ENCODE results near the gene SAP30BP.
A peak's percentile ranks its signal among the peaks of the same experiment; 100 is the strongest.

Gene SAP30BP

DNA sequence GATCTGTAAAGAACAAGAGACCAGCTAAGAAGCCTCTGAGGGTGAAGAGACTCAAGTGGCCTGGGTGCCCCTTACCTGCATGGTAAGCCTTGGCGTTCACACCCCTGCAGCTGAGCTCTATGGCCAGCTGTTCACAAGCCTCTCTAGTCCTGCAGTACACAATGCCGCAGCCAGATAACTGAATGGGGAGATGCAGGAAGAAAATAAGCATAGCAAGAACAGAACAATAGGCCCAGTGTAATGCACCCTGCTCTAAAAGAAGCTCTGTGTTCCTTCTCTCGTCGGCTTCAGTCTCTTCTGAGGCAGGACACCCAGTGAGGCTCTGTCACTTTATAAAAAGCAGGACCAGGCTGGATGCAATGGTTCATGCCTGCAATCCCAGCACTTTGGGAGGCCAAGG lies 5.6 kb upstream of the SAP30BP start:
- Histone ChIP-seq H3K36me3 (ENCODE audit: control insufficient read depth, insufficient read depth, low read length) (no peaks in the 10 kb centered on the region), H2AFZ (no peak overlapping the region), H3K27ac (no peak overlapping the region), H3K9ac (no peak overlapping the region), H3K79me2 (peaks cover 6% of the 10 kb centered on the region), H3K4me3 (ENCODE audit: low read depth, low read length) (no peak overlapping the region), H3K9me3 (ENCODE audit: control insufficient read depth, low read length) (no peaks in the 10 kb centered on the region), H3K4me1 (peaks cover 3% of the 10 kb centered on the region), H3K27me3 (ENCODE audit: control insufficient read depth, insufficient read depth, low read length) (no peaks in the 10 kb centered on the region), H3K4me2 (ENCODE audit: low read length) (no peak overlapping the region)
- no peak for TF ChIP-seq CTCF (IDR thresholded peaks at IDR 0.05)

- Histone ChIP-seq H3K9ac (no peak overlapping the region), H3K4me1 (peaks cover 3% of the 10 kb centered on the region), H3K4me2 (ENCODE audit: low read length) (no peak overlapping the region), H3K9me3 (ENCODE audit: control insufficient read depth, low read length) (no peaks in the 10 kb centered on the region), H3K36me3 (ENCODE audit: control insufficient read depth, insufficient read depth, low read length) (no peaks in the 10 kb centered on the region), H2AFZ (no peak overlapping the region), H3K27me3 (ENCODE audit: control insufficient read depth, insufficient read depth, low read length) (no peaks in the 10 kb centered on the region), H3K27ac (no peak overlapping the region), H3K4me3 (ENCODE audit: low read depth, low read length) (no peak overlapping the region), H3K79me2 (peaks cover 9% of the 10 kb centered on the region)
- TF ChIP-seq CTCF (IDR thresholded peaks at IDR 0.05) = no peak
Measured at GRCh38 chr17:75662511-75662910, 4.6 kb upstream of the SAP30BP start.

DNA sequence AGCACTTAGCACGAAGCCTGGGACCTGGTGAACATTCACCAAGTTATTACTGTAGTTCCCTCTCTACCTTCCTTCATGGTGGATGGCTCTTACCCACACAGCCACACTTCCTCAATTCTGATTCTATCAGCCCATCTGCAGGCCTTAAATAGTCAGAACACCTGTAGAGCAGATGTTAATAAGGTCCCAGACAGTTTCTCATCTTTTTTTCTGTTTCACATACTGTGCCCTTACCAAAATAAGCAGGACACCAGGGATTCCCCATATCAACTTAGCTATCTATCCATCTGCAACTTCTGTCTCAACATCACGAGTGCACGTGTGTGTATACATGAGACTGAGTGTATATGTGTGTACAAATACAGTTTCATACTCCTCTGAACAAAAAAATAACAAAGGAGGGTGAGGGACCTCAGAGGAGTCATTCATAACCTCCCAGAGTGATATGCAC lies 3.0 kb upstream of the SAP30BP start:
- TF ChIP-seq CTCF (IDR thresholded peaks at IDR 0.05) = no peak
- Histone ChIP-seq H3K27ac (no peak overlapping the region), H3K9me3 (ENCODE audit: control insufficient read depth, low read length) (no peaks in the 10 kb centered on the region), H3K27me3 (ENCODE audit: control insufficient read depth, insufficient read depth, low read length) (no peaks in the 10 kb centered on the region), H3K9ac (no peak overlapping the region), H3K4me1 (peaks cover 11% of the 10 kb centered on the region), H3K36me3 (ENCODE audit: control insufficient read depth, insufficient read depth, low read length) (no peaks in the 10 kb centered on the region), H3K4me2 (ENCODE audit: low read length) (no peak overlapping the region), H3K4me3 (ENCODE audit: low read depth, low read length) (no peak overlapping the region), H2AFZ (no peak overlapping the region), H3K79me2 (peaks cover 19% of the 10 kb centered on the region)

DNA sequence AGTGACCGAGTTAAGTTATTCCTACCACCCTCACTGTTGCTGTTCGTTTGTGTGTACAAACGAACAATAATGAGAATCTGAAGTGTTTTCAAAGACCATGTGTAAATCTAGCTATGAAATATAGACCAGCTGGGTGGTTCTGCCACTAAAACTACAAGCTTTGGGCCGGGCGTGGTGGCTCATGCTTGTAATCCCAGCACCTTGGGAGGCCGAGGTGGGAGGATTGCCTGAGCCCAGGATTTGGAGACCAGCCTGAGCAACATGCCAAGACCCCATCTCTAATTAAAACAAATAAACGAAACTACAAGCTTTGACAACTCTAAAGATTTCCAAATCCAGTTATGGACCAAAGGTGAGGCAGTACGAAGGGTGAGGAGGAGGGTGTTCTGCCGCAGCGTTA lies 1.2 kb upstream of the SAP30BP start:
- H3K9me3 ChIP-seq (ENCODE audit: control insufficient read depth, low read length) = no peaks in the 10 kb centered on the region
- TF ChIP-seq CTCF (IDR thresholded peaks at IDR 0.05) = no peak
- no peak overlapping the region for H3K9ac ChIP-seq

GRCh38 chr17:75667825-75668224 lies 687 bp downstream of the SAP30BP start:
- Histone ChIP-seq H3K4me3 (ENCODE audit: low read depth, low read length) (peak overlapping the region; percentile 84), H3K36me3 (ENCODE audit: control insufficient read depth, insufficient read depth, low read length) (no peaks in the 10 kb centered on the region)
- TF ChIP-seq CTCF (IDR thresholded peaks at IDR 0.05) = no peak

More for the DNA sequence above, 1.2 kb upstream of the SAP30BP start:
- Histone ChIP-seq H2AFZ (no peak overlapping the region), H3K27ac (no peak overlapping the region), H3K27me3 (ENCODE audit: control insufficient read depth, insufficient read depth, low read length) (no peaks in the 10 kb centered on the region), H3K4me2 (ENCODE audit: low read length) (peak overlapping the region; percentile 75), H3K36me3 (ENCODE audit: control insufficient read depth, insufficient read depth, low read length) (no peaks in the 10 kb centered on the region), H3K4me1 (peaks cover 11% of the 10 kb centered on the region), H3K4me3 (ENCODE audit: low read depth, low read length) (peak overlapping the region; percentile 84), H3K79me2 (peaks cover 23% of the 10 kb centered on the region)

More at GRCh38 chr17:75667825-75668224, 687 bp downstream of the SAP30BP start:
- Histone ChIP-seq H3K27ac (peak overlapping the region; percentile 85), H3K9me3 (ENCODE audit: control insufficient read depth, low read length) (no peaks in the 10 kb centered on the region), H3K9ac (no peak overlapping the region), H3K79me2 (peaks cover 35% of the 10 kb centered on the region), H3K4me2 (ENCODE audit: low read length) (peak overlapping the region; percentile 75), H3K4me1 (peaks cover 11% of the 10 kb centered on the region), H2AFZ (peak overlapping the region; percentile 95), H3K27me3 (ENCODE audit: control insufficient read depth, insufficient read depth, low read length) (no peaks in the 10 kb centered on the region)

Measured in parathyroid adenoma (tissue), 2 donors.